ENCODE results near the gene TEAD3. TPM values are rescaled to one million over a fixed set of nuclear protein-coding genes. Genes with fewer than 3 reads are reported as not detected.

TEAD3 gene
- under 0.01 and 0.31 TPM in 2 replicates for total RNA-seq

GRCh38 chr6:35496841-35497570, at the start of gene TEAD3:
TSS of gene TEAD3 (minus strand) at chr6:35497079.

DNA sequence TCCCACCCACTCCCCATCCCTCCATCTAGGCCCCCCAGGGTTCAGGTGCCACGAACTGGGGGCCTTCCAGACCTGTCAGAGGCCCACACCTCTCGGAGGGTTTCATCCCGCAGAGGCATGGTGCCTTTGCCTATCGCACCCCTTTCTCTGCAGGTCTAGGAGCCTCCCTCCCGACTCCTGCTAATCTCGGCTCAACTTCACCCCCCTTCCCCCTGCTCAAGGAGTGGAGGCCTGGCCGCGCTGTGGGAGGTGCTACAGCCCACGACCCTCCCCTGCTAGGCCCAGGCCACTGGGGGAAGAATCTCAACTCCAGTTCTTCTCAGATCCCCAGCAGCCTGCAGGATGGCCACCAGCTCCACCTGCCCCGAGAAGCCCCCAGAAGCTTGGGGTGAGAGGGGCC, 15.9 kb upstream of the TEAD3 start, which contains the start of gene TULP1:
TSS of gene TULP1 (minus strand) at position 157 of the 400 bp plus-strand sequence. CDS start at position 119, 38 bp downstream.

GRCh38 chr6:35468181-35468979, 28.5 kb downstream of the TEAD3 start, which contains the start of gene RPL10A:
TSS of gene RPL10A (plus strand) at chr6:35468401. CDS start at chr6:35468435, 34 bp downstream.

GRCh38 chr6:35452183-35453090, 44.4 kb downstream of the TEAD3 start, which contains the start of gene FANCE:
TSS of gene FANCE (plus strand) at chr6:35452338. CDS start at chr6:35452546, 208 bp downstream.

Other genes starting within 250 kb of the TEAD3 start
- gene ZNF76, start 237.3 kb downstream of the TEAD3 start, total RNA-seq = 17.3 and 31.0 TPM in 2 replicates
- 0.32 and 1.4 TPM in 2 replicates for gene DEF6, start 199.3 kb downstream of the TEAD3 start, total RNA-seq
- 3.6 and 17.9 TPM in 2 replicates for gene PPARD, start 154.5 kb downstream of the TEAD3 start, total RNA-seq
- 10.3 and 11.3 TPM in 2 replicates for gene FANCE, start 44.7 kb downstream of the TEAD3 start, total RNA-seq
- gene RPL10A, start 28.7 kb downstream of the TEAD3 start, total RNA-seq = 1,377 and 1,878 TPM in 2 replicates
- gene TULP1, start 15.8 kb upstream of the TEAD3 start, total RNA-seq = not detected in 2 replicates
- gene FKBP5, start 191.8 kb upstream of the TEAD3 start, total RNA-seq = 30.3 and 33.1 TPM in 2 replicates
- gene ARMC12, start 240.0 kb upstream of the TEAD3 start, total RNA-seq = 0.50 TPM in 1 of 2 replicates, not detected in the other

Measured in bladder microvascular endothelial cell (primary cell).